GM21360 (cell line): Measurements from ENCODE around the gene ARHGEF10L.
"Not testable (repeated sequence)": the region's sequence is repeated elsewhere in the genome, so short reads cannot be mapped to it uniquely, and the experiment has no call there.

Experiments used
- ATAC-seq: cut with Tn5 transposase; IDR thresholded peaks from one replicate; pipeline ENCODE4 v1.9.1; 2021; ENCODE audit warnings: mild to moderate bottlenecking, moderate library complexity; ENCODE audit not compliant: unreplicated experiment

The ARHGEF10L gene, protein sequence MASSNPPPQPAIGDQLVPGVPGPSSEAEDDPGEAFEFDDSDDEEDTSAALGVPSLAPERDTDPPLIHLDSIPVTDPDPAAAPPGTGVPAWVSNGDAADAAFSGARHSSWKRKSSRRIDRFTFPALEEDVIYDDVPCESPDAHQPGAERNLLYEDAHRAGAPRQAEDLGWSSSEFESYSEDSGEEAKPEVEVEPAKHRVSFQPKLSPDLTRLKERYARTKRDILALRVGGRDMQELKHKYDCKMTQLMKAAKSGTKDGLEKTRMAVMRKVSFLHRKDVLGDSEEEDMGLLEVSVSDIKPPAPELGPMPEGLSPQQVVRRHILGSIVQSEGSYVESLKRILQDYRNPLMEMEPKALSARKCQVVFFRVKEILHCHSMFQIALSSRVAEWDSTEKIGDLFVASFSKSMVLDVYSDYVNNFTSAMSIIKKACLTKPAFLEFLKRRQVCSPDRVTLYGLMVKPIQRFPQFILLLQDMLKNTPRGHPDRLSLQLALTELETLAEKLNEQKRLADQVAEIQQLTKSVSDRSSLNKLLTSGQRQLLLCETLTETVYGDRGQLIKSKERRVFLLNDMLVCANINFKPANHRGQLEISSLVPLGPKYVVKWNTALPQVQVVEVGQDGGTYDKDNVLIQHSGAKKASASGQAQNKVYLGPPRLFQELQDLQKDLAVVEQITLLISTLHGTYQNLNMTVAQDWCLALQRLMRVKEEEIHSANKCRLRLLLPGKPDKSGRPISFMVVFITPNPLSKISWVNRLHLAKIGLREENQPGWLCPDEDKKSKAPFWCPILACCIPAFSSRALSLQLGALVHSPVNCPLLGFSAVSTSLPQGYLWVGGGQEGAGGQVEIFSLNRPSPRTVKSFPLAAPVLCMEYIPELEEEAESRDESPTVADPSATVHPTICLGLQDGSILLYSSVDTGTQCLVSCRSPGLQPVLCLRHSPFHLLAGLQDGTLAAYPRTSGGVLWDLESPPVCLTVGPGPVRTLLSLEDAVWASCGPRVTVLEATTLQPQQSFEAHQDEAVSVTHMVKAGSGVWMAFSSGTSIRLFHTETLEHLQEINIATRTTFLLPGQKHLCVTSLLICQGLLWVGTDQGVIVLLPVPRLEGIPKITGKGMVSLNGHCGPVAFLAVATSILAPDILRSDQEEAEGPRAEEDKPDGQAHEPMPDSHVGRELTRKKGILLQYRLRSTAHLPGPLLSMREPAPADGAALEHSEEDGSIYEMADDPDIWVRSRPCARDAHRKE (N-terminal part only)

DNA sequence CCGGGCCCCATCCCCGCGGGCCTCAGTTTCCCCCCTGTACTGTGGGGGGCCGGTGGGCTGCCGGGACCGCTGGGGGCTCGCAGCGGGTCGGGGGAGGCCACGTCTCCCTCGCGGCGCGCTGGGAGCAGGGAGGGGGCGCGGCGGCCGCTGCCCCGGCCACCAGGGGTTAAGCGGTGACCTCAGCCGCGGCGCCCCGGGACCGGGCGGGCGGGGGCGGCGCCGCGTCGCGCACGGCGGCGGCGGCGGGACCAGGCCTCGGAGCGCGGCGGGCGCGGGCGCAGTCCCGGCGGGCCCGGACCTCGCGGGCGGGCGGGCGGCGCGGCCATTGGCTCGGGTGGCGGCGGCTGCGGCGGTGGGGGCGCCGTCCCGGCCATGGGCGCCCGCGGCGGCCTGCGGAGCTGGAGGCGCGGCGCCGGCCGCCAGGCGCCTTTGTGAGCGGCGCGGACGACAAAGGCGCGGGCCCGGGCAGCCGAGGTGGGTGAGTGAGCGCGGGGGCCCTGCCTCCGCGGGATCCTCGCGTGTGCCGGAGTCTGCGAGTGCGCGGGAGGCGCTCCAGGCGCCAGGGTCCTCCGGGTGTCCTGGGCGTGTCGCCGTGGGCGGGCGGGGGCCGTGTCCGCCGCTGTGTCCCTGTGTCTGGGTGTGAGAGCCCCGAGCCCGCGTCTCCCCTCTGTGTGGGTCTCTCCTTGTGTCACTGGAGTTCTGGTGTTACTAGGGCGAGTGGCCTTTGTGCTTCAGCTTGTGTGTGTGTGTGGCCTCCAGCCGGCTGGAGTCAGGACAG, at the start of gene ARHGEF10L:
ARHGEF10L (plus strand) TSS at position 222 of the 778 bp plus-strand sequence. CDS start 40,898 bp downstream, outside the sequence.
- ATAC-seq = no peak

DNA sequence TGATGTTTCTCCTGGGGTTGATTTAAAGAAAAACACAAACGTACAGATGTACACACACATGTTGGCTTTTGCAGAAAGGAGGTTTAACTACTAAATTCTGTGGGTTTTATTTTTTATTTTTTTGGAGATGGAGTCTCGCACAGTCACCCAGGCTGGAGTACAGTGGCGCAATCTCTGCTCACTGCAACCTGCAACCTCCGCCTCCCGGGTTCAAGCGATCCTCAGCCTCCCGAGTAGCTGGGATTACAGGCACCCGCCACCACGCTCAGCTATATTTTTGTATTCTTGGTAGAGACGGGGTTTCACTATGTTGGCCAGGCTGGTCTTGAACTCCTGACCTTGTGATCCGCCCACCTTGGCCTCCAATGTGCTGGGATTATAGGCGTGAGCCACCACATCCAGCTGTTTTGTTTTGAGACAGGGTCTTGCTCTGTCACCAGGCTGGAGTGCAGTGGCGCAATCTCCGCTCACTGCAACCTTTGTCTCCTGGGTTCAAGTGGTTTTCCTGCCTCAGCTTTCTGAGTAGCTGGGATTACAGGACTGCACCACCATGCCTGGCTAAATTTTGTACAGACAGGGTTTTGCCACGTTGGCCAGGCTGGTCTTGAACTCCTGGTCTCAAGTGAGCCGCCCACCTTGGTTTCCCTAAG, 49.6 kb upstream of the ARHGEF10L start:
- ATAC-seq = not testable (repeated sequence)

DNA sequence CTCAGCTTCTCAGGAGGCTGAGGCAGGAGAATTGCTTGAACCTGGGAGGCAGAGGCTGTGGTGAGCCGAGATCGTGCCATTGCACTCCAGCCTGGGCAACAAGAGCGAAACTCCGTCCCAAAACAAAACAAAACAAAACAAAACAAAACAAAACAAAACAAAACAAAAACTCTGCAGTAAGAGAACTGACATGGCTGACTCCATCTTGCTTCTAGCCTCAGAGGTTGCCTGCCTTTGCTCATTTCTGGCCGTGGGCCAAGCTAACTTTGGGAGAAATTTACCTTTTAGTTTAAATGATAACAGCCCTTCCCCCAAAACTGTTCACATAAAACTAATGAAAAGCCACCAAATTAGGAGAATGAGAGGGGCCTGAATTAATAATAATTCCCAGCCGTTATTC, 48.8 kb upstream of the ARHGEF10L start:
- not testable (repeated sequence) for ATAC-seq

DNA sequence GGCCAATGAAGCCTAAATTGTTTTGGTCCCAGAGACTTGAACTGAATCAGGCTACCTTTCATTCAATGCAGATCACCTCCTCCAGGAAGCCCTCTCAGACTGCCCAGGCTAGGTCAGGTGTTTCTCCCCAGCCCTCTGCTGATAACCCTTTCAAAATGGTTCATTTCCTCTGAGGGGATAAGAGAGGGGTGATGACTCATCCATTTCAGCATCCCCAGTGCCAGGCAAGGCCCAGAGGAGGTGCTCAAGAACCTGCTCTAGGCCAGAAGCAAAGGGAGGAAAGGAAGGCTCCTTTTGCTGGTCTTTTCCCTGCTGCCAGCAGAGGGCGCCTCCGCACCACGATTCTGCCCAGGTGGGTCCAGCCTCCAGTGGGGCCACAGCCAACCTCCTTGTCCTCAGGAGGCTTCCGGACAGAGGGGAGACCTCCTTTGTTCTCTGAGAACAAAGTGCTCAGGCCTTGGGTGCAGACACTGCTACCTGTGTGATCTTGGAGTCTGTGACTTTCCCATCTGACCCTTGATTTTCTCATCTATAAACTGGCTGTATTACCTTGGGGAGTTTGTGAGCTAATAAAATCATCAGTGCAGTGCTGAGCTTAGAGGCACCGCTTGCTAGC, 45.3 kb upstream of the ARHGEF10L start:
- no peak for ATAC-seq

DNA sequence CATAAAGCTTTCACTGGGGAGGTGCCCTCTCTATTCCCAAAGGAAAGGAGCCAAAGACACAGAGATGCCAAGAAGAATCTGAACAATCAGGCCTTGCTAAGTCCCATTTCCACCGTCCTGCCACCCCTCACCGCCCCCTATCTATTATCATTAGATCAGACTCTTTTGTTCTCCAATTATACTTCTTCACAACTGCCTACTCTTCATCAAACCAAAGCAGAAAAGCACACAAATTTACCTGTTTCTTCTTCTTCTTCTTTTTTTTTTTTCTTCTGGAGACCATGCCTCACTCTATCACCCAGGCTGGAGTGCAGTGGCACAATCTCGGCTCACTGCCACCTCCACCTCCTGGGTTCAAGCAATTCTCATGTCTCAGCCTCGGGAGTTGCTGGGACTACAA, 43.1 kb upstream of the ARHGEF10L start:
- ATAC-seq = no peak

DNA sequence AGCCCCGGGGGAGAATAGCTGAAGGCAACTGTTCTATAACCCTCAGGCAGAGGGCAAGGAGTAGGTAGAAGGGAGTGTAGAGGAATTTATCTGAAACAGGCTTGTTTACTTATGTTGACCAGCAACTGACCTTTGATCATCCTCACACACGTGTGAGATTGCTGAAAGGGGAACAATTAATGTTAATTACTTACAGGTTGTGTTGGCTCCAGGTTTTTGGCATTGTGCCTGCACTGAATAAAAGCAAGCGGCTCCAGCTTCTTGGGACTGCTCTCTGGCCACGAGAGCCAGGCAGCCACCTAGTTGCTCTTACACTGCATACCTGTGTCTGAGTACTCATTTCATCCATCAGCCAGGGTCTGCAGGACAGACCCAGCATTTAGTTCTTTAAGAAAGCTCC, 41.3 kb upstream of the ARHGEF10L start:
- no peak for ATAC-seq

DNA sequence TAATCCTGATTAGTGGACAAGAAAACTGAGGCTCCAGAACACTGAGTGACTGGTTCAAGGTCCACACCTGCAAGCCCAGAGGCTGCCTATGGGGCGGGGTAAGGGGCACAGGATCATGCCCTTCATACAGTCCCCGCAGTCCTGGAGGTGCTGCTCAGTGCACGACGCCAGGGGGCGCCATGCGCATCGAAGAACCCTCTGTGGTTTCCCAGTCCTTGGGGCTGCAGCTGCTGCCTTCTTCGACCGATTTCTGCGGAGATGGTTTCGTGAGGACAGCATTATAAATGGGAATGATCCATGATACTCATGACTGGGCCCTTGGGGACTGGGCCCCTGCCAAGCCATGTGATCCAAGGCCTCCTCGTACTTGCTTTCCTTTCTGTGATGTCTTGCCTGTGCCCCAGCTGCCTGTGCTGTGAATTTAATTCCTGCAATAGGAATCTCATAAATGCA, 37.1 kb upstream of the ARHGEF10L start:
- ATAC-seq = no peak

DNA sequence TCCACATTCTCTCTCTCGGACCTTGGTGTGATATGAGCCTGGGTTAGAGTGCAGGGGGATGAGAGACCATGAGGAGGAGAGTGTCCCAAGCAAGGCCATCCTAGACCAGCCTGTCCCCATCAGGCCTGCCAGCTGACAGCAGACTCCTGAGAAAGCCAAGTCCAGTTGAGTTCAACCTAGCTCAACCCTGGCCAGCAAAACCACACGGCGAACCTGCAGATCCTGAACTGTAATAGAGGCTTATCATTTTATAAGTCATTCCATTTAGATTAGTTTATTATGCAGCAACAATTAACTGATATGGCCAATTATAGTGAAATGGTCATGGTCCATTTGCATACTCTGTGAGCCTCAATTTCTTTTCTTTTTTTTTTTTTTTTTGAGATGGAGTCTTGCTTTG, 36.4 kb upstream of the ARHGEF10L start:
- ATAC-seq = no peak

DNA sequence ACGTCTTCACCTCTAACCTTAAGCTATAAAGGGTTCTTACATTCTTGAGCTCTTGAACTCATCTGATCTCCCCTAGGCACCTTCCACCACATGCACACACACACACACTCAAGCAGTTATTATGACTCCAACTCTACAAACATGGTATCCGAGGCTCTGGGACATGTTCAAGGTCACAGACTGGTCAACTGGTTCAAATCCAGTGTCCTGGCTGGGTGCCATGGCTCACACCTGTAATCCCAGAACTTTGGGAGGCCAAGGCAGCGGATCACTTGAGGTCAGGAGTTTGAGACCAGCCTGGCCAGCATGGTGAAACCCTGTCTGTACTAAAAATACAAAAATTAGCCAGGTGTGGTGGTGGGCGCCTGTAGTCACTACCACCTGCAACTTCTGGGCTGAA, 32.3 kb upstream of the ARHGEF10L start:
- ATAC-seq = not testable (repeated sequence)

DNA sequence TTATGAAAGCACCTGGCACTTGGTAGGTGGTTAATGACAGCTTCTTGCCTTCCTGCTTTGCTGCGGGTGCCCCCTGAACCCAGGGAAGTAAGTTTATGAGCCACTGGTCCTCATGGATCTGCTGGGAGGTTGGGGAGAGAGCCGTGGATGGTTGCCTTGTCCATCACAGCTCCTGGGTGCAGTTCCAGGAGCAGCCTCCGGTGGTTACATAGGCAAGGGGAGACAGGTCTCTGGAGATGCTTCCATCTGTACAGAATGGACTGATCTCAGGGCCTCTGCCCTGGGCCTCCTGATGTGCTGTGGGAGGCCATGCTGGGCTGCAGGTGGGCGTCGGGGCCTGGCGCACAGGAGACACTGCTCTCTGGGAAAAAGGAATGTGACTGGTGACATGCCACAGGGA, 31.6 kb upstream of the ARHGEF10L start:
- no peak for ATAC-seq

DNA sequence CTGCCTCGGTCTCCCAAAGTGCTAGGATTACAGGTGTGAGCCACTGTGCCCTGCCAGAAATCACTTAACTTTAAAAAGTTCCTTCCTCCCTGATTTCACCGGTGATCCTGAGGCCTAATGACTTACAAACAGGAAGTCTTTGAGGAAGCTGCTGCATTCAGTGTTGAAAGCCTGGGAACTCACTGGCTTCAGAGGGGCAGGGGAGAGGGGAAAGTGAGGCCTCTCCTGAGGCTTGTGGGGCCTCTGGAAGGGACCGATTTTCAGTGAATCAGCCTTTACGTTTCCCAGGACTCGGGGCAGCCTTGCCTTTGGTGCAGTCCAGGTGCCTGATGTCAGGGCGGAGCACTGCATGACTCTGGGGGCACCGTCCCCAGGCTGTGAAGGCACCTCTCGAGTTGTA, 30.1 kb upstream of the ARHGEF10L start:
- no peak for ATAC-seq

DNA sequence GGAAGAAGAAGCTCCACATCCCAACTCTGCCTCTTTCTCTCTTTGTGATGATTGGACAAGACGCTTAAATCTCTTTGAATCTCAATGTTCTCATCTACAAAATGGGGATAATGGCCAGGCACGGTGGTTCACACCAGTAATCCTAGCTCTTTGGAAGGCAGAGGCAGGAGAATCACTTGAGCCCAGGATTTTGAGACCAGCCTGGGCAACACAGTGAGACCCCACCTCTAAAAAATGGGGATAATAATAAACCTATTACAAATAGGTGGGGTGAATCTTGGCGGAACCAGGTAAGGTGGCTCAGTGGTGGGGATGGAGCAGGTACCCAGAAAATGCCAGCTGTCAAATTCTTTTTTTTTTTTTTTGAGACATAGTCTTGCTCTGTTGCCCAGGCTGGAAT, 29.4 kb upstream of the ARHGEF10L start:
- ATAC-seq = no peak

DNA sequence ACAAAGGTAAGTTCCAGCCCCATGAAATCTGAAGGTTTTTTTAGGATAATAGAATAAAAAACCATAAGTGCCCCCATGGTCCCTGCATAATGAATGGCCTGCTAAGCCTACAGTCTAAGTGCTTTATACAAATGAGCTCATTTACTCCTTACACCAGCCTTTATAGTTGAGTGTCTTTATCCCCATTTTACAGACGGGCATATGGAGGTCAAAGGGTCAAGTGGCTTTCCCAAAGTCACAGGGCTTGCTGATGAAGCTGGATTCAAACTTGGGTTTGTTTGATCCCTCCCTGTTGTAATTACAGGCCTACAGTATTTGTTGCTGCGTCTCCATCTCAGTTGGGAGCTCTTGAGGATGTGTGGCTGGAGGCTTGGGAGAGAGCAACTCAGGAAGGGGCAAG, 28.3 kb upstream of the ARHGEF10L start:
- no peak for ATAC-seq

DNA sequence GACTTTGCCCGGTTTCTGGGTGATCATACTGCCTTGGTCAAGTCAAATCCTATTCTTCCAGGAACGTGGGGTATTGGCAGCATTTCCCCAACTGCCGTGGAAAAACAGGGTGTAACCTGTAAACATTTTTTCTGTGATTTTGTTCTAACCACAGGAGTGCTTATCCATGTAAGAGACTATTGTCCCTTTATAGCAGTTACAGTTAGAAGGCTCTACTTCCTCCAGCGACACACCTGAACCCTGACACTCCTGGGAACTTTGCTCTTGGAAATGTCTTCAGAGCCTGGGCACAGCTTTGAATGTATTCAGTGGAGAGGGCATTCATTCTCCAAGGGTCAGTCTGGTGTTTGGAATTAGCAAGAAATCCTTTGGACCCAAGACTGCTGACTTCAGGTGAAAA, 26.4 kb upstream of the ARHGEF10L start:
- ATAC-seq = no peak

DNA sequence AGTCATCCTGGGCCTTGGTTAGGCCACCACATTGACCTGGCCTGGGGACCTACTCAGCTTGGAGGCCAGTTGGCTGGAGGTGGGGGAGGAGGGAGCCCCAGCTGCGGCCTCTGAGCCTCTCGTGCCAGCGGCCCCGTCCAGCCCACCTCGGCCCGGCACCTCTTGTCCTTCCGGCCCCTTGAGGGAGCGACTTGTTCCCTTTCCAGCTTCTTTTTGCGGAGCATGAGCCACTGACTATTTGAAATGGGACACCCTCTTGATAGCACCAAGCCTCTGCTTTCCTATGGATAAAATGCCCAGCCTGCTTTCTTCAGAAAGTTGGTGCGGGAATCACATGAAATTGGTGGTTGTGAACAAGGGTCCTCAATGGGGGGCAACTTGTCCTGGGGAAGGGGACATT, 24.7 kb upstream of the ARHGEF10L start:
- no peak for ATAC-seq

DNA sequence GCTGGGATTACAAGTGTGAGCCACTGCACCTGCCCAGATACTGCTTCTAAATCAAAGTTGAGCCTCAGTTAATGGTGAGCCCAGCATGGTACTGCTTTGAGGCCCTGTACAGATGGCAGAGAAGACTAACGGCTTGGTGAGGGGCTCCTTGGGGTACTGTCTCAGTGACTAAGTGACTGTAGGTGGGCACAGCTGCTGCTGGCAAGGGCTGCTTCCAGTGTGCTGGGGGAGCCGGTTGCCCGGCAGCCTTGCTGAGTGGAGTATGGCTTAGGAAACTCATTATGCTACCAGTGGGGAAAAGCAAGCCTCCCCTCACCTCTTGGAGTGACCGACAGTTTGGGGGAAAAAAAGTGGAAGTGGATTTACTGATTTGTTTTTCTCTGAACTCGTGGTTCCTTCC, 23.6 kb upstream of the ARHGEF10L start:
- ATAC-seq = no peak

DNA sequence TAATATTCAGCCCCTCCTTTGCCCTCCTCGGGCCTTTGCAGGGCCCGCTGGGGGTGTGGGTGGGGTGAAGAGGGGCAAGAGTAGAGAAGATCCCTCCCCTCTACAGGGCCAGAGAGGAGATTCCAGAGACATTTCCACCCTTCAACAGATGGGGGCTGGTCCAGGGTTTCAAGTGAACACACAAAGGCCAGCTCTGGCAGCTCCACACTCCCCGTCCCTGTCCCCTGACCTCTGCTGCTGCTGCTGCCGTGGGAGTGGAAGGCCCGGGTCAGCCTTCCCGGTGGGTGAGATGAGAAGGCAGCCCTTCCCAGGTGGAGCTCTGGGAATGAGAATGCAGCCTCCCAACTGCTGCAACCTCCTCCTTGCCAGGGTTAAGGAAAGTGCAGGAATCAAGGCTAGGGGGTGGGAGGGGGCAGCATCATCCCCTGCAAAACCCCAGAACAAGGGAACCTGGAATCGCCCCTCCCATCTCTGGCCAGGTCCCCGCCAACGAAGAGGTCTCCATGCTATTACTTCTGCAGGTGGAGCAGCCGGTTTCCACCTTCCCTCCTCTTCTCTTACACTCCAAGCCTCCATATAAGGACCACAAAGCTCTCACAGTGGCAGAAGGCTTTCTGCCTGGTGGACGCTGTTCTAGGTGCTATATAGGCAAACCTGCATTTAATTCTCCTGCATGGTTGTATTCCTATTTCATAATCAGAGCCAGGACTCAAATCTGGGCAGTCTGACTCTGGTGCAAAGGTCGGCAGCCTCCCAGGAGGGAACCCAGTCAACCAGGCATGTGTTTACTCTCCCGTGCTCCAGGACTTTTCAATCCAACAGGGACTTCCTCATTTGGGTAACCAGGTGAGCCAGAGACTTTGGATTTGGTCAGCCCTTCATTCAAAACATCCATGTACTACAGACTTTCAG, 22.9 kb upstream of the ARHGEF10L start:
- no peak for ATAC-seq

DNA sequence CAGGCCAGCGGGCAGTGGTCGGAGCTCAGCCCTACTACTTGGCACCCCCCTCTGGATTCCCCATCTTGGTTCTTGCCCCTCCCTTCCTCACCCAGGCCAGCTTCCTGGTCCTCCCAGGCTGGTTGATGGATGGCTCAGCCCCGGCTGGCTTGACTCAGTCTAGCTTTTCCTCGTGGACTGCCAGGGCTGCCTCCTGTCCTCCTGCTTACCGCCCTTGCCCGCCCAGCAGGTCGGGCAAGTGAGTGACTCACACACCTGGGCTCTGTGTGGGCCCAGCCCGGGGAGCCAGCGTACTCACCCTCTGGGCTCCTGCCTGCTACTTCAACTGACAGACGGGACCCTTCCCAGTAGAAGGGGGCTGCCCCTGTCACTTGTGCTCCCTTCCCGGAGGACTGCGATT, 19.5 kb upstream of the ARHGEF10L start:
- no peak for ATAC-seq
